Activated T-helper 17 cell treated with anti-CD3 and anti-CD28 coated beads, Interleukin-2, amount 50 U/mL, for 72 hours (primary cell): ENCODE measurements around the gene OR6Q1. TPM values are rescaled to one million over a fixed set of nuclear protein-coding genes. Genes with fewer than 3 reads are reported as not detected.

Experiments used
- ATAC-seq: fragments of 150-1000 bp; cut with Tn5 transposase; replicated peaks from 2 replicates; pipeline ENCODE4 v1.10.0; 2021; ENCODE audit warnings: mild to moderate bottlenecking, moderate library complexity
- H3K27ac Mint-ChIP-seq: one replicate; pipeline ENCODE4 v1.8.0; 2022; ENCODE audit warnings: mixed read lengths
- H3K27me3 Mint-ChIP-seq: one replicate; pipeline ENCODE4 v1.8.0; 2022; ENCODE audit warnings: mixed read lengths
- H3K36me3 Mint-ChIP-seq: one replicate; pipeline ENCODE4 v1.8.0; 2022; ENCODE audit warnings: low read depth, mild to moderate bottlenecking, mixed read lengths
- H3K4me1 Mint-ChIP-seq: one replicate; pipeline ENCODE4 v1.8.0; 2022; ENCODE audit warnings: mixed read lengths
- H3K4me3 Mint-ChIP-seq: one replicate; pipeline ENCODE4 v1.8.0; 2022; ENCODE audit warnings: mild to moderate bottlenecking, mixed read lengths
- H3K9me3 Mint-ChIP-seq: one replicate; pipeline ENCODE4 v1.8.0; 2022; ENCODE audit warnings: mixed read lengths
- total RNA-seq, 2 donors: library from RNA; stranded (reverse); gene quantifications; one replicate each; pipeline ENCODE4 v1.2.3, GENCODE V29; 2022

The OR6Q1 gene
- total RNA-seq, 2 donors from 2014 or later, result 0.26 TPM; not detected in 1

- ATAC-seq, result no peak
- Mint-ChIP-seq H3K27me3 (peaks cover 5% of the 10 kb centered on the region), H3K36me3 (no peaks in the 10 kb centered on the region), H3K9me3 (no peaks in the 10 kb centered on the region), H3K4me3 (no peak overlapping the region), H3K27ac (no peak overlapping the region), H3K4me1 (no peaks in the 10 kb centered on the region)
Observed at GRCh38 chr11:58068655-58069054, 37.9 kb downstream of the OR6Q1 start.

DNA sequence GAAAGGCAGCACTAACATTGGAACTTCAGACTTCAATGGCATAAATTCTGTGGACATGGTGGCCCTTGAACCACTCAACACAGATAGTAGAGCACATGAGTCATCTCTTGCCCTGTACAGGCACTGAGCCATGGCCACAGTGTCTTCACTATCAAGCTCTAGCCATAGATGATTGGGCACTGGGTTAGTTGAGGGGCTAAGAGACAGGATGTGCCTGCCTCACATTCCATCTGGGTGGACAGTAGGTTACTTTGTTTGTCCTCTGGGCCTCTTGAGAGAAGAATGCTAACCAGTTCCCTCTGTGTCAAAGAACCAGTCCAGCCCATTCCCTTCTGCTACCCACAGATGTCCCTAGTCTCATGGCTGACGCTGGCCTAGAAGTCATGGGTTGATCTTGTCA is 39.8 kb downstream of the OR6Q1 start:
- no peaks in the 10 kb centered on the region for H3K9me3 Mint-ChIP-seq
- no peak overlapping the region for H3K4me3 Mint-ChIP-seq

GRCh38 chr11:58075781-58076180 is 45.0 kb downstream of the OR6Q1 start:
- Mint-ChIP-seq H3K9me3 (no peaks in the 10 kb centered on the region), H3K27ac (no peak overlapping the region), H3K27me3 (no peaks in the 10 kb centered on the region), H3K36me3 (no peaks in the 10 kb centered on the region), H3K4me1 (no peaks in the 10 kb centered on the region), H3K4me3 (no peak overlapping the region)
- no peak for ATAC-seq

More for the DNA sequence above, 39.8 kb downstream of the OR6Q1 start:
- Mint-ChIP-seq H3K27ac (no peak overlapping the region), H3K27me3 (no peaks in the 10 kb centered on the region), H3K4me1 (no peaks in the 10 kb centered on the region), H3K36me3 (no peaks in the 10 kb centered on the region)
- ATAC-seq, result no peak

Other genes with a start within 250 kb of the OR6Q1 start
- gene OR9Q1, start 7.1 kb upstream of the OR6Q1 start, total RNA-seq, result under 1 TPM in 1 of 2 donors, not detected in 1; 0.61 TPM
- gene OR9I1, start 94.6 kb downstream of the OR6Q1 start, total RNA-seq, result not detected
- gene OR9Q2, start 158.1 kb downstream of the OR6Q1 start, total RNA-seq, result under 1 TPM; 0.06 to 0.29 TPM
- gene OR1S2, start 173.2 kb downstream of the OR6Q1 start, total RNA-seq, result not detected
- not detected for gene OR1S1, start 181.8 kb downstream of the OR6Q1 start, total RNA-seq
- not detected for gene OR10Q1, start 198.0 kb downstream of the OR6Q1 start, total RNA-seq
- gene OR10W1, start 237.3 kb downstream of the OR6Q1 start, total RNA-seq, result not detected